GM23338 (cell line): ENCODE results near the gene CLEC3A. TPM values are rescaled to one million over a fixed set of nuclear protein-coding genes. Genes with fewer than 3 reads are reported as not detected.

Experiments
- ATAC-seq: fragments of 200-7000 bp; cut with Tn5 transposase; 3 replicates; pipeline ENCODE4 v1.9.1; 2020
- DNase-seq: peaks from one replicate; pipeline ENCODE4 v3.0.0-alpha.2; 2015; ENCODE audit warnings: low spot score
- H2AFZ ChIP-seq: fragments of 200-600 bp; sonication (generic); 2 replicates; pipeline ENCODE4 v1.8.0; 2016; ENCODE audit warnings: antibody characterized with exemption, mild to moderate bottlenecking, moderate library complexity
- H3F3A ChIP-seq: fragments of 200-600 bp; sonication (generic); replicated peaks from 2 replicates; pipeline ENCODE4 v1.8.0; 2017; ENCODE audit warnings: antibody characterized with exemption, mixed run types, low read depth
- H3K27ac ChIP-seq: fragments of 200-600 bp; sonication (generic); 2 replicates; pipeline ENCODE4 v1.6.1; 2016; ENCODE audit warnings: low read depth
- H3K27me3 ChIP-seq: fragments of 200-600 bp; sonication (generic); 2 replicates; pipeline ENCODE4 v1.8.0; 2016; ENCODE audit warnings: mild to moderate bottlenecking, mixed run types, moderate library complexity; ENCODE audit not compliant: insufficient read depth
- H3K36me3 ChIP-seq: fragments of 200-600 bp; sonication (generic); 2 replicates; pipeline ENCODE4 v1.8.0; 2016; ENCODE audit warnings: mild to moderate bottlenecking; ENCODE audit not compliant: insufficient read depth
- H3K4me1 ChIP-seq: fragments of 200-600 bp; sonication (generic); 2 replicates; pipeline ENCODE4 v1.8.0; 2016; ENCODE audit warnings: mild to moderate bottlenecking, moderate library complexity; ENCODE audit not compliant: insufficient read depth
- H3K4me2 ChIP-seq: fragments of 200-600 bp; sonication (generic); 2 replicates; pipeline ENCODE4 v1.7.1; 2017; ENCODE audit warnings: mixed run types
- H3K4me3 ChIP-seq: fragments of 200-600 bp; sonication (generic); 2 replicates; pipeline ENCODE4 v1.6.1; 2016; ENCODE audit warnings: mixed run types
- H3K79me2 ChIP-seq: fragments of 200-600 bp; sonication (generic); replicated peaks from 2 replicates; pipeline ENCODE4 v1.8.0; 2017; ENCODE audit warnings: mild to moderate bottlenecking; ENCODE audit not compliant: insufficient read depth
- H3K9me2 ChIP-seq: fragments of 200-600 bp; sonication (generic); 2 replicates; pipeline ENCODE4 v1.8.0; 2017; ENCODE audit not compliant: insufficient read depth
- H4K20me1 ChIP-seq: fragments of 200-600 bp; sonication (generic); replicated peaks from 2 replicates; pipeline ENCODE4 v1.8.0; 2017; ENCODE audit warnings: mild to moderate bottlenecking; ENCODE audit not compliant: insufficient read depth
- H3K27ac Mint-ChIP-seq: 2 replicates; pipeline ENCODE4 v1.8.0; 2020; ENCODE audit warnings: inconsistent platforms, mild to moderate bottlenecking, moderate library complexity, mixed read lengths
- H3K27me3 Mint-ChIP-seq: 3 replicates; pipeline ENCODE4 v1.8.0; 2022; ENCODE audit warnings: low read depth, mild to moderate bottlenecking, moderate library complexity, mixed read lengths, inconsistent platforms; ENCODE audit not compliant: insufficient read depth, poor library complexity
- H3K36me3 Mint-ChIP-seq: 3 replicates; pipeline ENCODE4 v1.8.0; 2021; ENCODE audit warnings: low read depth, mild to moderate bottlenecking, inconsistent platforms, moderate library complexity, mixed read lengths
- H3K4me1 Mint-ChIP-seq: 3 replicates; pipeline ENCODE4 v1.8.0; 2020; ENCODE audit warnings: mild to moderate bottlenecking, inconsistent platforms, mixed read lengths
- H3K4me3 Mint-ChIP-seq: 3 replicates; pipeline ENCODE4 v1.8.0; 2021; ENCODE audit warnings: moderate library complexity, mild to moderate bottlenecking, inconsistent platforms, mixed read lengths
- H3K9me3 Mint-ChIP-seq: 3 replicates; pipeline ENCODE4 v1.8.0; 2020; ENCODE audit warnings: moderate library complexity, mild to moderate bottlenecking, inconsistent platforms, mixed read lengths
- CREB1 ChIP-seq: fragments of 250-450 bp; sonication (Bioruptor Pico); IDR thresholded peaks from 2 replicates; pipeline ENCODE4 v1.5.0; 2020; ENCODE audit warnings: low read depth, mild to moderate bottlenecking, moderate library complexity
- EZH2 ChIP-seq: fragments of 200-600 bp; sonication (generic); IDR thresholded peaks from one replicate; pipeline ENCODE4 v1.8.0; 2017; ENCODE audit warnings: antibody characterized with exemption, mild to moderate bottlenecking, low read depth; ENCODE audit not compliant: unreplicated experiment
- EZH2phosphoT487 ChIP-seq: fragments of 200-600 bp; sonication (generic); IDR thresholded peaks from one replicate; pipeline ENCODE4 v1.8.1; 2018; ENCODE audit warnings: antibody characterized with exemption; ENCODE audit not compliant: unreplicated experiment
- JUNB ChIP-seq: IDR thresholded peaks from one replicate; pipeline ENCODE4 v1.6.1; 2016; ENCODE audit warnings: antibody characterized with exemption; ENCODE audit not compliant: unreplicated experiment
- NANOG ChIP-seq: IDR thresholded peaks from 2 replicates; pipeline ENCODE4 v1.6.1; 2016; ENCODE audit warnings: antibody characterized with exemption, borderline replicate concordance
- POLR2AphosphoS5 ChIP-seq: IDR thresholded peaks from 2 replicates; pipeline ENCODE4 v1.6.1; 2016; ENCODE audit warnings: antibody characterized with exemption, low read depth
- STAT1 ChIP-seq: IDR thresholded peaks from one replicate; pipeline ENCODE4 v1.6.1; 2016; ENCODE audit warnings: antibody characterized with exemption; ENCODE audit not compliant: unreplicated experiment
- ZNF114 ChIP-seq: fragments of 250-450 bp; sonication (Bioruptor Pico); IDR thresholded peaks from 2 replicates; pipeline ENCODE4 v1.5.0; 2020; ENCODE audit warnings: mild to moderate bottlenecking, moderate library complexity
- ZNF331 ChIP-seq: fragments of 250-450 bp; sonication (Bioruptor Pico); IDR thresholded peaks from 2 replicates; pipeline ENCODE4 v1.5.0; 2020; ENCODE audit warnings: low read depth, mild to moderate bottlenecking, moderate library complexity
- polyA plus RNA-seq: library from polyadenylated mRNA; unstranded; fragments of >200 nt; fragmentation: Nextera tagmentation; extraction: Ambion mirVana; gene quantifications from 2 replicates; pipeline ENCODE4 v1.2.1, GENCODE V29; 2016
- total RNA-seq: library from RNA; depleted of rRNA; stranded (reverse); fragments of >200 nt; shearing (Covaris generic); gene quantifications from 2 replicates; pipeline ENCODE4 v1.2.3, GENCODE V29; 2014
- TF ChIP-seq, protein P1 (sequence below): IDR thresholded peaks from one replicate; pipeline ENCODE4 v1.6.1; 2018; ENCODE audit warnings: antibody characterized with exemption; ENCODE audit not compliant: unreplicated experiment
- TF ChIP-seq, protein P2 (sequence below): fragments of 250-450 bp; sonication (Bioruptor Pico); IDR thresholded peaks from 2 replicates; pipeline ENCODE4 v1.5.0; 2020; ENCODE audit warnings: mild to moderate bottlenecking, moderate library complexity
- TF ChIP-seq, protein P3 (sequence below), 2 experiments: fragments of 200-600 bp in 1 of 2; sonication (generic) in 1 of 2; conservative IDR thresholded peaks; 2 replicates each; pipeline versions ENCODE4 v1.5.1 to v1.6.1; 2016 to 2017; ENCODE audit warnings: antibody characterized with exemption in 2 of 2, low read depth in 2 of 2, mild to moderate bottlenecking in 2 of 2, moderate library complexity in 1 of 2
- TF ChIP-seq, protein P4 (sequence below): IDR thresholded peaks from 2 replicates; pipeline ENCODE4 v1.6.1; 2016; ENCODE audit warnings: antibody characterized with exemption

CLEC3A gene
- total and polyA plus RNA-seq, 2 experiments from 2014 or later, result not detected

DNA sequence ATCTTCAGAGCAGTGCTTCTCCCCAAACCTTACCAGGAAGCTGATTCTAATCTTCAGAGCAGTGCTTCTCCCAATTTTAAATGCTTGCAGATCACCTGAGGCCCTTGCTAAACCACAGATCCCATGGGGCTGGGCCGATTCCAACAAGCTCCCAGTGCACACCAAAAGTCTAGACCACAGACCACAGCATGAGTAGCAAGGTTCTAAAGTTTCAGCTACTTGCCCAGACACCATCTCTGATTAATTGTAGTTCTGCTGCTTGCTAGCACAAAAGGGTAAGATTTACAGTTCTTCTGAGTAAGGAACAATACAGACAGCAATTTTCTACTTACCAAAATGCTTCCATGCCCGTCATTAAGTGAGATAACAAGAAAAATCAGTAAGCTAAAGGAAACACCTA is 12.2 kb downstream of the CLEC3A start:
- DNase-seq (no peak), ATAC-seq (no peak)
- TF ChIP-seq, protein P1, sequence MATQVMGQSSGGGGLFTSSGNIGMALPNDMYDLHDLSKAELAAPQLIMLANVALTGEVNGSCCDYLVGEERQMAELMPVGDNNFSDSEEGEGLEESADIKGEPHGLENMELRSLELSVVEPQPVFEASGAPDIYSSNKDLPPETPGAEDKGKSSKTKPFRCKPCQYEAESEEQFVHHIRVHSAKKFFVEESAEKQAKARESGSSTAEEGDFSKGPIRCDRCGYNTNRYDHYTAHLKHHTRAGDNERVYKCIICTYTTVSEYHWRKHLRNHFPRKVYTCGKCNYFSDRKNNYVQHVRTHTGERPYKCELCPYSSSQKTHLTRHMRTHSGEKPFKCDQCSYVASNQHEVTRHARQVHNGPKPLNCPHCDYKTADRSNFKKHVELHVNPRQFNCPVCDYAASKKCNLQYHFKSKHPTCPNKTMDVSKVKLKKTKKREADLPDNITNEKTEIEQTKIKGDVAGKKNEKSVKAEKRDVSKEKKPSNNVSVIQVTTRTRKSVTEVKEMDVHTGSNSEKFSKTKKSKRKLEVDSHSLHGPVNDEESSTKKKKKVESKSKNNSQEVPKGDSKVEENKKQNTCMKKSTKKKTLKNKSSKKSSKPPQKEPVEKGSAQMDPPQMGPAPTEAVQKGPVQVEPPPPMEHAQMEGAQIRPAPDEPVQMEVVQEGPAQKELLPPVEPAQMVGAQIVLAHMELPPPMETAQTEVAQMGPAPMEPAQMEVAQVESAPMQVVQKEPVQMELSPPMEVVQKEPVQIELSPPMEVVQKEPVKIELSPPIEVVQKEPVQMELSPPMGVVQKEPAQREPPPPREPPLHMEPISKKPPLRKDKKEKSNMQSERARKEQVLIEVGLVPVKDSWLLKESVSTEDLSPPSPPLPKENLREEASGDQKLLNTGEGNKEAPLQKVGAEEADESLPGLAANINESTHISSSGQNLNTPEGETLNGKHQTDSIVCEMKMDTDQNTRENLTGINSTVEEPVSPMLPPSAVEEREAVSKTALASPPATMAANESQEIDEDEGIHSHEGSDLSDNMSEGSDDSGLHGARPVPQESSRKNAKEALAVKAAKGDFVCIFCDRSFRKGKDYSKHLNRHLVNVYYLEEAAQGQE, result no peak
- no peak for TF ChIP-seq ZNF331 (CRISPR knock-in tag)
- no peak for TF ChIP-seq NANOG
- no peak for TF ChIP-seq CREB1 (CRISPR knock-in tag)
- no peak for TF ChIP-seq STAT1
- TF ChIP-seq, protein P2, sequence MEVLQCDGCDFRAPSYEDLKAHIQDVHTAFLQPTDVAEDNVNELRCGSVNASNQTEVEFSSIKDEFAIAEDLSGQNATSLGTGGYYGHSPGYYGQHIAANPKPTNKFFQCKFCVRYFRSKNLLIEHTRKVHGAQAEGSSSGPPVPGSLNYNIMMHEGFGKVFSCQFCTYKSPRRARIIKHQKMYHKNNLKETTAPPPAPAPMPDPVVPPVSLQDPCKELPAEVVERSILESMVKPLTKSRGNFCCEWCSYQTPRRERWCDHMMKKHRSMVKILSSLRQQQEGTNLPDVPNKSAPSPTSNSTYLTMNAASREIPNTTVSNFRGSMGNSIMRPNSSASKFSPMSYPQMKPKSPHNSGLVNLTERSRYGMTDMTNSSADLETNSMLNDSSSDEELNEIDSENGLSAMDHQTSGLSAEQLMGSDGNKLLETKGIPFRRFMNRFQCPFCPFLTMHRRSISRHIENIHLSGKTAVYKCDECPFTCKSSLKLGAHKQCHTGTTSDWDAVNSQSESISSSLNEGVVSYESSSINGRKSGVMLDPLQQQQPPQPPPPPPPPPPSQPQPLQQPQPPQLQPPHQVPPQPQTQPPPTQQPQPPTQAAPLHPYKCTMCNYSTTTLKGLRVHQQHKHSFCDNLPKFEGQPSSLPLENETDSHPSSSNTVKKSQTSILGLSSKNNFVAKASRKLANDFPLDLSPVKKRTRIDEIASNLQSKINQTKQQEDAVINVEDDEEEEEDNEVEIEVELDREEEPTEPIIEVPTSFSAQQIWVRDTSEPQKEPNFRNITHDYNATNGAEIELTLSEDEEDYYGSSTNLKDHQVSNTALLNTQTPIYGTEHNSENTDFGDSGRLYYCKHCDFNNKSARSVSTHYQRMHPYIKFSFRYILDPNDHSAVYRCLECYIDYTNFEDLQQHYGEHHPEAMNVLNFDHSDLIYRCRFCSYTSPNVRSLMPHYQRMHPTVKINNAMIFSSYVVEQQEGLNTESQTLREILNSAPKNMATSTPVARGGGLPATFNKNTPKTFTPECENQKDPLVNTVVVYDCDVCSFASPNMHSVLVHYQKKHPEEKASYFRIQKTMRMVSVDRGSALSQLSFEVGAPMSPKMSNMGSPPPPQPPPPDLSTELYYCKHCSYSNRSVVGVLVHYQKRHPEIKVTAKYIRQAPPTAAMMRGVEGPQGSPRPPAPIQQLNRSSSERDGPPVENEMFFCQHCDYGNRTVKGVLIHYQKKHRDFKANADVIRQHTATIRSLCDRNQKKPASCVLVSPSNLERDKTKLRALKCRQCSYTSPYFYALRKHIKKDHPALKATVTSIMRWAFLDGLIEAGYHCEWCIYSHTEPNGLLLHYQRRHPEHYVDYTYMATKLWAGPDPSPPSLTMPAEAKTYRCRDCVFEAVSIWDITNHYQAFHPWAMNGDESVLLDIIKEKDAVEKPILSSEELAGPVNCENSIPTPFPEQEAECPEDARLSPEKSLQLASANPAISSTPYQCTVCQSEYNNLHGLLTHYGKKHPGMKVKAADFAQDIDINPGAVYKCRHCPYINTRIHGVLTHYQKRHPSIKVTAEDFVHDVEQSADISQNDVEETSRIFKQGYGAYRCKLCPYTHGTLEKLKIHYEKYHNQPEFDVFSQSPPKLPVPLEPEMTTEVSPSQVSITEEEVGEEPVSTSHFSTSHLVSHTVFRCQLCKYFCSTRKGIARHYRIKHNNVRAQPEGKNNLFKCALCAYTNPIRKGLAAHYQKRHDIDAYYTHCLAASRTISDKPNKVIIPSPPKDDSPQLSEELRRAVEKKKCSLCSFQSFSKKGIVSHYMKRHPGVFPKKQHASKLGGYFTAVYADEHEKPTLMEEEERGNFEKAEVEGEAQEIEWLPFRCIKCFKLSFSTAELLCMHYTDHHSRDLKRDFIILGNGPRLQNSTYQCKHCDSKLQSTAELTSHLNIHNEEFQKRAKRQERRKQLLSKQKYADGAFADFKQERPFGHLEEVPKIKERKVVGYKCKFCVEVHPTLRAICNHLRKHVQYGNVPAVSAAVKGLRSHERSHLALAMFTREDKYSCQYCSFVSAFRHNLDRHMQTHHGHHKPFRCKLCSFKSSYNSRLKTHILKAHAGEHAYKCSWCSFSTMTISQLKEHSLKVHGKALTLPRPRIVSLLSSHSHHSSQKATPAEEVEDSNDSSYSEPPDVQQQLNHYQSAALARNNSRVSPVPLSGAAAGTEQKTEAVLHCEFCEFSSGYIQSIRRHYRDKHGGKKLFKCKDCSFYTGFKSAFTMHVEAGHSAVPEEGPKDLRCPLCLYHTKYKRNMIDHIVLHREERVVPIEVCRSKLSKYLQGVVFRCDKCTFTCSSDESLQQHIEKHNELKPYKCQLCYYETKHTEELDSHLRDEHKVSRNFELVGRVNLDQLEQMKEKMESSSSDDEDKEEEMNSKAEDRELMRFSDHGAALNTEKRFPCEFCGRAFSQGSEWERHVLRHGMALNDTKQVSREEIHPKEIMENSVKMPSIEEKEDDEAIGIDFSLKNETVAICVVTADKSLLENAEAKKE (CRISPR knock-in tag), result no peak
- TF ChIP-seq ZNF114 (CRISPR knock-in tag), result no peak
- TF ChIP-seq, protein P3, sequence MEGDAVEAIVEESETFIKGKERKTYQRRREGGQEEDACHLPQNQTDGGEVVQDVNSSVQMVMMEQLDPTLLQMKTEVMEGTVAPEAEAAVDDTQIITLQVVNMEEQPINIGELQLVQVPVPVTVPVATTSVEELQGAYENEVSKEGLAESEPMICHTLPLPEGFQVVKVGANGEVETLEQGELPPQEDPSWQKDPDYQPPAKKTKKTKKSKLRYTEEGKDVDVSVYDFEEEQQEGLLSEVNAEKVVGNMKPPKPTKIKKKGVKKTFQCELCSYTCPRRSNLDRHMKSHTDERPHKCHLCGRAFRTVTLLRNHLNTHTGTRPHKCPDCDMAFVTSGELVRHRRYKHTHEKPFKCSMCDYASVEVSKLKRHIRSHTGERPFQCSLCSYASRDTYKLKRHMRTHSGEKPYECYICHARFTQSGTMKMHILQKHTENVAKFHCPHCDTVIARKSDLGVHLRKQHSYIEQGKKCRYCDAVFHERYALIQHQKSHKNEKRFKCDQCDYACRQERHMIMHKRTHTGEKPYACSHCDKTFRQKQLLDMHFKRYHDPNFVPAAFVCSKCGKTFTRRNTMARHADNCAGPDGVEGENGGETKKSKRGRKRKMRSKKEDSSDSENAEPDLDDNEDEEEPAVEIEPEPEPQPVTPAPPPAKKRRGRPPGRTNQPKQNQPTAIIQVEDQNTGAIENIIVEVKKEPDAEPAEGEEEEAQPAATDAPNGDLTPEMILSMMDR (conservative IDR thresholded peaks at IDR 0.05; ENCODE audit: low read depth in 2 of 2), result no peak
- TF ChIP-seq EZH2, result no peak
- TF ChIP-seq POLR2AphosphoS5, result no peak
- TF ChIP-seq EZH2phosphoT487, result no peak
- TF ChIP-seq, protein P4, sequence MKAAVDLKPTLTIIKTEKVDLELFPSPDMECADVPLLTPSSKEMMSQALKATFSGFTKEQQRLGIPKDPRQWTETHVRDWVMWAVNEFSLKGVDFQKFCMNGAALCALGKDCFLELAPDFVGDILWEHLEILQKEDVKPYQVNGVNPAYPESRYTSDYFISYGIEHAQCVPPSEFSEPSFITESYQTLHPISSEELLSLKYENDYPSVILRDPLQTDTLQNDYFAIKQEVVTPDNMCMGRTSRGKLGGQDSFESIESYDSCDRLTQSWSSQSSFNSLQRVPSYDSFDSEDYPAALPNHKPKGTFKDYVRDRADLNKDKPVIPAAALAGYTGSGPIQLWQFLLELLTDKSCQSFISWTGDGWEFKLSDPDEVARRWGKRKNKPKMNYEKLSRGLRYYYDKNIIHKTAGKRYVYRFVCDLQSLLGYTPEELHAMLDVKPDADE, result no peak
- no peak for TF ChIP-seq JUNB
- Mint-ChIP-seq H3K9me3 (no peaks in the 10 kb centered on the region), H3K36me3 (no peaks in the 10 kb centered on the region), H3K27ac (no peak overlapping the region), H3K27me3 (no peaks in the 10 kb centered on the region), H3K4me3 (no peak overlapping the region), H3K4me1 (no peaks in the 10 kb centered on the region)
- Histone ChIP-seq H3K9me2 (no peaks in the 10 kb centered on the region), H3K4me1 (no peaks in the 10 kb centered on the region), H4K20me1 (no peaks in the 10 kb centered on the region), H3K27ac (no peak overlapping the region), H3K36me3 (no peaks in the 10 kb centered on the region), H2AFZ (no peak overlapping the region), H3K27me3 (no peaks in the 10 kb centered on the region), H3K4me2 (no peak overlapping the region), H3F3A (no peaks in the 10 kb centered on the region), H3K4me3 (no peak overlapping the region), H3K79me2 (no peaks in the 10 kb centered on the region)
